Endothelial cell of umbilical vein (primary cell): Measurements from ENCODE around the gene MCM3. TPM values are rescaled to one million over a fixed set of nuclear protein-coding genes. Genes with fewer than 3 reads are reported as not detected.

ENCODE experiments used
- BruUV-seq: library from RNA; stranded (reverse); fragments of 400-500 nt; replicated peaks from 2 replicates; lab custom pipeline; 2021; lab: Mats Ljungman, UMichigan
- CTCF ChIA-PET: fragments of 300-600, 350-600 bp; sonication (Branson Sonifier 250); formaldehyde crosslinking; loops from one replicate; lab custom pipeline; 2021; ENCODE audit warnings: antibody characterized with exemption, inconsistent platforms; lab: Charles Lee
- POLR2A ChIA-PET: fragments of 300-600, 350-600 bp; sonication (Branson Sonifier 250); formaldehyde crosslinking; loops from one replicate; lab custom pipeline; 2021; ENCODE audit warnings: antibody characterized with exemption, inconsistent platforms; lab: Charles Lee
- DNase-seq: peaks from one replicate; pipeline ENCODE4 v3.0.0-alpha.2; 2011; ENCODE audit warnings: low read depth, low spot score
- FAIRE-seq: peaks from 2 replicates; lab custom pipeline; 2011; peaks lifted over from hg19 to GRCh38; lab: Jason Lieb, UNC
- H2AFZ ChIP-seq: 2 replicates; pipeline ENCODE4 v1.6.0; 2012; ENCODE audit warnings: low read depth, low read length, control low read depth, inconsistent platforms
- H3K27ac ChIP-seq: 2 replicates; pipeline ENCODE4 v1.5.1; 2011; ENCODE audit warnings: low read depth, mild to moderate bottlenecking, control low read depth, low read length, moderate library complexity; ENCODE audit not compliant: insufficient read depth
- H3K27me3 ChIP-seq, 2 experiments: 2 replicates each; pipeline versions ENCODE4 v1.6.0 to v1.6.1; 2011; ENCODE audit warnings: low read length in 2 of 2, mixed read lengths in 1 of 2; ENCODE audit not compliant: control insufficient read depth in 2 of 2, insufficient read depth in 2 of 2
- H3K36me3 ChIP-seq, 2 experiments: 2 replicates in 1 of 2; 3 replicates in 1 of 2; pipeline ENCODE4 v1.5.1; 2011; ENCODE audit warnings: low read length in 2 of 2, mild to moderate bottlenecking in 1 of 2, moderate library complexity in 1 of 2; ENCODE audit not compliant: control insufficient read depth in 2 of 2, insufficient read depth in 2 of 2; ENCODE audit errors: extremely low read depth in 1 of 2
- H3K4me1 ChIP-seq: 3 replicates; pipeline ENCODE4 v1.5.1; 2011; ENCODE audit warnings: mild to moderate bottlenecking, low read length; ENCODE audit not compliant: control insufficient read depth, insufficient read depth; ENCODE audit errors: extremely low read depth
- H3K4me2 ChIP-seq: 2 replicates; pipeline ENCODE4 v1.6.1; 2011; ENCODE audit warnings: low read length, control low read depth, mixed read lengths; ENCODE audit not compliant: insufficient read depth
- H3K4me3 ChIP-seq, 3 experiments: fragments of 200-600 bp in 1 of 3; sonication (generic), shearing (Covaris generic) in 1 of 3; replicated peaks in 1 of 3; 2 replicates each; pipeline ENCODE4 v1.5.1; 2011 to 2016; ENCODE audit warnings: control low read depth in 3 of 3, low read length in 3 of 3, mild to moderate bottlenecking in 2 of 3, inconsistent platforms in 1 of 3, low read depth in 1 of 3, moderate library complexity in 1 of 3; ENCODE audit not compliant: insufficient read depth in 1 of 3
- H3K79me2 ChIP-seq: 2 replicates; pipeline ENCODE4 v1.6.0; 2012; ENCODE audit warnings: low read length, inconsistent platforms; ENCODE audit not compliant: control insufficient read depth, insufficient read depth
- H3K9ac ChIP-seq: replicated peaks from 2 replicates; pipeline ENCODE3; 2011; ENCODE audit warnings: low read length, control low read depth; ENCODE audit not compliant: insufficient read depth; ENCODE audit errors: extremely low read depth
- H3K9me1 ChIP-seq: replicated peaks from 3 replicates; pipeline ENCODE4 v1.6.0; 2011; ENCODE audit warnings: mild to moderate bottlenecking, low read length; ENCODE audit not compliant: control insufficient read depth, insufficient read depth; ENCODE audit errors: extremely low read depth
- H3K9me3 ChIP-seq: replicated peaks from 2 replicates; pipeline ENCODE4 v1.5.1; 2012; ENCODE audit warnings: low read length, inconsistent platforms; ENCODE audit not compliant: control insufficient read depth, insufficient read depth
- H4K20me1 ChIP-seq: replicated peaks from 2 replicates; pipeline ENCODE3; 2011; ENCODE audit warnings: mild to moderate bottlenecking, low read length; ENCODE audit not compliant: control insufficient read depth, insufficient read depth; ENCODE audit errors: extremely low read depth
- CTCF ChIP-seq, 2 donors: IDR thresholded peaks; 1 replicate in 1 of 2; 2 replicates in 1 of 2; pipeline ENCODE4 v1.5.1; 2011; ENCODE audit warnings: low read length in 2 of 2, mild to moderate bottlenecking in 2 of 2, moderate library complexity in 2 of 2, control low read depth in 1 of 2, inconsistent platforms in 1 of 2, low read depth in 1 of 2; ENCODE audit not compliant: insufficient read depth in 1 of 2; ENCODE audit errors: extremely low read depth in 1 of 2
- EZH2 ChIP-seq: IDR thresholded peaks from 2 replicates; pipeline ENCODE4 v1.6.1; 2012; ENCODE audit warnings: borderline replicate concordance, low read depth, mild to moderate bottlenecking, moderate library complexity, low read length, inconsistent platforms; ENCODE audit not compliant: severe bottlenecking
- FOS ChIP-seq: IDR thresholded peaks from 2 replicates; pipeline ENCODE4 v1.6.1; 2011; ENCODE audit warnings: mild to moderate bottlenecking, low read length, moderate library complexity, borderline replicate concordance; ENCODE audit not compliant: insufficient read depth
- GATA2 ChIP-seq: IDR thresholded peaks from 2 replicates; pipeline ENCODE4 v1.7.0; 2011; ENCODE audit warnings: low read depth, mild to moderate bottlenecking, moderate library complexity, mixed read lengths, low read length; ENCODE audit not compliant: insufficient read length, insufficient read depth
- JUN ChIP-seq: IDR thresholded peaks from 2 replicates; pipeline ENCODE4 v1.6.1; 2011; ENCODE audit warnings: borderline replicate concordance, low read depth; ENCODE audit not compliant: insufficient read length, insufficient read depth
- MAX ChIP-seq: IDR thresholded peaks from 2 replicates; pipeline ENCODE4 v1.6.1; 2011; ENCODE audit not compliant: insufficient read depth, insufficient read length
- MYC ChIP-seq: IDR thresholded peaks from one replicate; pipeline ENCODE4 v1.6.1; 2011; ENCODE audit warnings: mild to moderate bottlenecking, low read depth, low read length
- POLR2A ChIP-seq: IDR thresholded peaks from 2 replicates; pipeline ENCODE4 v1.6.1; 2012; ENCODE audit warnings: low read depth, mild to moderate bottlenecking, control low read depth, low read length
- POLR2AphosphoS5 ChIP-seq: IDR thresholded peaks from 2 replicates; pipeline ENCODE4 v1.6.1; 2012; ENCODE audit warnings: low read depth, mild to moderate bottlenecking, control low read depth, low read length, moderate library complexity; ENCODE audit not compliant: insufficient read depth
- dilution Hi-C: fragments of 300-500 bp; cut with MboI; formaldehyde crosslinking; loops from one replicate; pipeline ENCODE4 v1.15.0; 2019; ENCODE audit warnings: low sequenced_read_pairs; ENCODE audit not compliant: extremely low pct_ligation_motif_present
- intact Hi-C: fragments of 100-400 bp; cut with micrococcal nuclease; formaldehyde crosslinking; loops from one replicate; pipeline ENCODE4 v1.10.0; 2022
- polyA plus RNA-seq, 4 experiments: library from polyadenylated mRNA; depleted of rRNA in 3 of 4; stranded (reverse) in 3 of 4; unstranded in 1 of 4; fragments of >200 nt; gene quantifications; 2 replicates each; pipeline versions ENCODE4 v1.2.1 to v1.2.3, GENCODE V29; 2011 to 2012; ENCODE audit warnings: missing spikeins in 1 of 4
- total RNA-seq: library from RNA; stranded (reverse); gene quantifications from 2 replicates; pipeline ENCODE4 v1.2.3, GENCODE V29; 2021

MCM3 gene
- total and polyA plus RNA-seq, 2 donors (not counting 3 experiments of a cell fraction or from before 2014, with no cell fraction given): 57.2 to 81.6 TPM

GRCh38 chr6:52306972-52307870 lies 22.7 kb upstream of the MCM3 start:
- no peak for DNase-seq
- no peaks in the 10 kb centered on the region for H3K9me1 ChIP-seq
- H3K9me3 ChIP-seq: no peaks in the 10 kb centered on the region
- ChIA-PET POLR2A (no interaction called here), CTCF (interaction anchor here (0.9 kb wide), 1 partner anchor 93 kb away, joined by 4 read pairs; no protein-coding TSS in a partner anchor)
- H3K4me2 ChIP-seq: no peak overlapping the region
- H3K27ac ChIP-seq: no peak overlapping the region
- TF ChIP-seq EZH2 (no peak), MYC (no peak), POLR2AphosphoS5 (no peak), POLR2A (no peak), MAX (no peak), FOS (no peak), JUN (no peak), GATA2 (no peak), CTCF (IDR thresholded peaks at IDR 0.05; ENCODE audit: extremely low read depth in 1 of 2, insufficient read depth in 1 of 2, low read depth in 1 of 2, low read length in 2 of 2) (no peak)
- H4K20me1 ChIP-seq: no peaks in the 10 kb centered on the region
- no peak overlapping the region for H3K4me3 ChIP-seq
- FAIRE-seq: no peak
- H3K4me1 ChIP-seq: peaks cover 5% of the 10 kb centered on the region
- H3K79me2 ChIP-seq: no peaks in the 10 kb centered on the region
- dilution Hi-C loops (no loop called here), intact Hi-C loops (no loop called here)
- H3K27me3 ChIP-seq: no peaks in the 10 kb centered on the region
- peak overlapping the region; percentile 59 for H2AFZ ChIP-seq
- H3K9ac ChIP-seq: no peak overlapping the region
- H3K36me3 ChIP-seq: no peaks in the 10 kb centered on the region
- BruUV-seq: no TSS peak
